ENCODE measurements around the gene TMCC2.
A peak's percentile ranks its signal among the peaks of the same experiment; 100 is the strongest.
"Not testable (repeated sequence)": the region's sequence is repeated elsewhere in the genome, so short reads cannot be mapped to it uniquely, and the experiment has no call there.

Gene TMCC2

GRCh38 chr1:205216588-205216987, 11.2 kb upstream of the TMCC2 start:
- DNase-seq (ENCODE audit: low spot score) = no peak

- no peak for DNase-seq (ENCODE audit: low spot score)
Measured at GRCh38 chr1:205217418-205217817, 10.3 kb upstream of the TMCC2 start.

GRCh38 chr1:205220421-205220820, 7.3 kb upstream of the TMCC2 start:
- DNase-seq (ENCODE audit: low spot score) = no peak

- DNase-seq (ENCODE audit: low spot score) = no peak
Measured at GRCh38 chr1:205224736-205225135, 3.0 kb upstream of the TMCC2 start.

GRCh38 chr1:205225901-205226765, 1.6 kb upstream of the TMCC2 start:
- DNase-seq (ENCODE audit: low spot score) = no peak

GRCh38 chr1:205226868-205227583, 720 bp upstream of the TMCC2 start:
- DNase-seq (ENCODE audit: low spot score) = no peak

GRCh38 chr1:205228093-205228521, 361 bp downstream of the TMCC2 start:
- no peak for DNase-seq (ENCODE audit: low spot score)

GRCh38 chr1:205229399-205229871, 1.7 kb downstream of the TMCC2 start:
- peak; percentile 69 for DNase-seq (ENCODE audit: low spot score)

- no peak for DNase-seq (ENCODE audit: low spot score)
Measured at GRCh38 chr1:205229916-205230700, 2.4 kb downstream of the TMCC2 start.

GRCh38 chr1:205230982-205231381, 3.2 kb downstream of the TMCC2 start:
- DNase-seq (ENCODE audit: low spot score) = no peak

- DNase-seq (ENCODE audit: low spot score) = no peak
Measured at GRCh38 chr1:205232127-205232820, 4.5 kb downstream of the TMCC2 start.

GRCh38 chr1:205232945-205233397, 5.2 kb downstream of the TMCC2 start:
- DNase-seq (ENCODE audit: low spot score) = no peak

GRCh38 chr1:205233986-205234385, 6.2 kb downstream of the TMCC2 start:
- not testable (repeated sequence) for DNase-seq (ENCODE audit: low spot score)

GRCh38 chr1:205235951-205236350, 8.2 kb downstream of the TMCC2 start:
- DNase-seq (ENCODE audit: low spot score) = no peak

GRCh38 chr1:205236526-205236925, 8.8 kb downstream of the TMCC2 start:
- no peak for DNase-seq (ENCODE audit: low spot score)

- no peak for DNase-seq (ENCODE audit: low spot score)
Measured at GRCh38 chr1:205236951-205237475, 9.3 kb downstream of the TMCC2 start.

GRCh38 chr1:205237526-205238484, 10.1 kb downstream of the TMCC2 start:
- DNase-seq (ENCODE audit: low spot score) = no peak

GRCh38 chr1:205239078-205239477, 11.3 kb downstream of the TMCC2 start:
- DNase-seq (ENCODE audit: low spot score) = no peak

- no peak for DNase-seq (ENCODE audit: low spot score)
Measured at GRCh38 chr1:205240118-205240517, 12.4 kb downstream of the TMCC2 start.

GRCh38 chr1:205240569-205240968, 12.8 kb downstream of the TMCC2 start:
- DNase-seq (ENCODE audit: low spot score) = no peak
